K562 (cell line): ENCODE results near the gene ZNF513. TPM values are rescaled to one million over a fixed set of nuclear protein-coding genes. Genes with fewer than 3 reads are reported as not detected.

Experiments used
- CCNT2 ChIP-seq: IDR thresholded peaks from 2 replicates; pipeline ENCODE4 v1.6.1; 2011; ENCODE audit warnings: borderline replicate concordance, low read depth, mild to moderate bottlenecking, moderate library complexity, mixed read lengths, low read length; ENCODE audit not compliant: insufficient read length; ENCODE audit errors: extremely low read depth
- CREBBP ChIP-seq: IDR thresholded peaks from one replicate; pipeline ENCODE4 v1.6.1; 2012; ENCODE audit warnings: low read depth, mild to moderate bottlenecking, control low read depth, inconsistent platforms, low read length
- ESRRA ChIP-seq: fragments of 450-650 bp; IDR thresholded peaks from 2 replicates; pipeline ENCODE4 v1.6.1; 2014; ENCODE audit warnings: low read depth, mild to moderate bottlenecking, moderate library complexity, borderline replicate concordance
- HDGF ChIP-seq: fragments of 450-650 bp; IDR thresholded peaks from 2 replicates; pipeline ENCODE4 v1.6.1; 2016
- HES1 ChIP-seq: fragments of 450-650 bp; IDR thresholded peaks from 2 replicates; pipeline ENCODE4 v1.6.1; 2016; ENCODE audit warnings: low read depth, mild to moderate bottlenecking, moderate library complexity
- HMGXB4 ChIP-seq: sonication (generic); formaldehyde crosslinking; IDR thresholded peaks from 2 replicates; pipeline ENCODE4 v1.8.1; 2023; ENCODE audit warnings: mild to moderate bottlenecking, missing genetic modification reagents
- KAT8 ChIP-seq: fragments of 450-650 bp; IDR thresholded peaks from 2 replicates; pipeline ENCODE4 v1.6.1; 2016; ENCODE audit warnings: low read depth, mild to moderate bottlenecking
- KLF1 ChIP-seq: fragments of 450-650 bp; IDR thresholded peaks from 2 replicates; pipeline ENCODE4 v1.6.1; 2016; ENCODE audit warnings: missing genetic modification characterization, missing compliant biosample characterization
- KLF10 ChIP-seq: fragments of 250-450 bp; sonication (Bioruptor Pico); IDR thresholded peaks from 2 replicates; pipeline ENCODE4 v1.6.1; 2021; ENCODE audit warnings: matching md5 sums
- MEF2A ChIP-seq: IDR thresholded peaks from 2 replicates; pipeline ENCODE4 v1.6.1; 2011; ENCODE audit warnings: low read depth, mild to moderate bottlenecking, low read length, moderate library complexity; ENCODE audit not compliant: control insufficient read depth
- MIER1 ChIP-seq: fragments of 450-650 bp; IDR thresholded peaks from 2 replicates; pipeline ENCODE4 v1.6.1; 2016; ENCODE audit warnings: antibody characterized with exemption, mild to moderate bottlenecking, low read depth
- NELFE ChIP-seq: IDR thresholded peaks from 2 replicates; pipeline ENCODE4 v1.6.1; 2011; ENCODE audit warnings: mild to moderate bottlenecking; ENCODE audit not compliant: insufficient read depth, insufficient read length
- NONO ChIP-seq, 2 experiments: fragments of 200-400 bp in 1 of 2; fragments of 450-650 bp in 1 of 2; formaldehyde crosslinking in 1 of 2; IDR thresholded peaks; 2 replicates each; pipeline ENCODE4 v1.6.1; 2017; ENCODE audit warnings: low read depth in 2 of 2, mild to moderate bottlenecking in 2 of 2, moderate library complexity in 2 of 2, low read length in 1 of 2
- PHF8 ChIP-seq: fragments of 200-600 bp; sonication (generic); IDR thresholded peaks from 2 replicates; pipeline ENCODE4 v1.6.1; 2012; ENCODE audit warnings: mixed run types, mild to moderate bottlenecking, inconsistent platforms, low read length, moderate library complexity, borderline replicate concordance
- RB1 ChIP-seq: fragments of 450-650 bp; IDR thresholded peaks from 2 replicates; pipeline ENCODE4 v1.6.1; 2017; ENCODE audit warnings: low read depth, mild to moderate bottlenecking
- THRB ChIP-seq: fragments of 450-650 bp; formaldehyde crosslinking; conservative IDR thresholded peaks from 2 replicates; pipeline ENCODE4 v1.4.0; 2022; ENCODE audit warnings: mild to moderate bottlenecking, missing genetic modification characterization
- U2AF2 ChIP-seq: fragments of 200-400 bp; formaldehyde crosslinking; optimal IDR thresholded peaks from 2 replicates; pipeline ENCODE3; 2017; ENCODE audit warnings: low read depth, mild to moderate bottlenecking, low read length
- ZNF41 ChIP-seq: fragments of 250-450 bp; sonication (Bioruptor Pico); conservative IDR thresholded peaks from 2 replicates; pipeline ENCODE4 v1.4.0; 2020; ENCODE audit warnings: mild to moderate bottlenecking
- ZNF592 ChIP-seq: fragments of 450-650 bp; IDR thresholded peaks from 2 replicates; pipeline ENCODE4 v1.6.1; 2017; ENCODE audit warnings: antibody characterized with exemption, mild to moderate bottlenecking
- ZNF764 ChIP-seq: fragments of 250-450 bp; sonication (Bioruptor Pico); IDR thresholded peaks from 2 replicates; pipeline ENCODE4 v1.4.0; 2020; ENCODE audit warnings: low read depth, mild to moderate bottlenecking, moderate library complexity
- polyA plus RNA-seq, 8 experiments: library from polyadenylated mRNA; depleted of rRNA in 4 of 8; stranded (reverse) in 5 of 8; unstranded in 3 of 8; fragments of >200 nt; fragmentation: Nextera tagmentation in 2 of 8; fragmentation: Illumina TruSeq in 1 of 8; extraction: Ambion mirVana in 2 of 8; extraction: Trizol in 1 of 8; gene quantifications; 2 replicates each; pipeline versions ENCODE4 v1.2.1 to v1.2.3, GENCODE V29; 2011 to 2014; ENCODE audit warnings: inconsistent platforms in 1 of 8, missing spikeins in 1 of 8
- total RNA-seq, 7 experiments: library from RNA; depleted of rRNA in 6 of 7; stranded (reverse); fragments of >200 nt in 6 of 7; fragmentation: Illumina TruSeq in 2 of 7; extraction: Trizol in 2 of 7; gene quantifications; 2 replicates each; pipeline versions ENCODE4 v1.2.1 to v1.2.3, GENCODE V29; 2011 to 2021; ENCODE audit warnings: low replicate concordance in 1 of 7

Gene ZNF513
- total and polyA plus RNA-seq, 9 of the 15 experiments (the other 6 are each of a cell fraction or from before 2014, with no cell fraction given), result 0.04 to 13.6 (median 4.4) TPM

- TF ChIP-seq CCNT2 (no peak), ZNF592 (peak; percentile 89), MIER1 (no peak), ESRRA (peak; percentile 25; the same call in 1 of the 2 replicates), KAT8 (no peak), HDGF (no peak), NONO (IDR thresholded peaks at IDR 0.05; ENCODE audit: low read depth in 2 of 2, low read length in 1 of 2) (0 out of 4 replicates have a peak, but pooled peaks of 1 of the 2 experiments have one; percentile 10), KLF1 (tag) (no peak), ZNF41 (no peak), NELFE (no peak), RB1 (0 out of 2 replicates have a peak, but pooled peaks have one; percentile 5), THRB (CRISPR knock-in tag) (no peak), KLF10 (no peak), MEF2A (no peak), HES1 (no peak), HMGXB4 (CRISPR knock-in tag) (no peak), ZNF764 (CRISPR knock-in tag) (0 out of 2 replicates have a peak, but pooled peaks have one; percentile 33), CREBBP (no peak), U2AF2 (no peak), PHF8 (peak; percentile 56; the same call in 1 of the 2 replicates)
Observed at GRCh38 chr2:27370816-27371620, 9.5 kb downstream of the ZNF513 start (continued).
